Endothelial cell of umbilical vein (primary cell): ENCODE measurements around the gene CDH15. TPM values are rescaled to one million over a fixed set of nuclear protein-coding genes. Genes with fewer than 3 reads are reported as not detected.

Experiments used
- BruUV-seq: library from RNA; stranded (reverse); fragments of 400-500 nt; replicated peaks from 2 replicates; lab custom pipeline; 2021; lab: Mats Ljungman, UMichigan
- CTCF ChIA-PET: fragments of 300-600, 350-600 bp; sonication (Branson Sonifier 250); formaldehyde crosslinking; loops from one replicate; lab custom pipeline; 2021; ENCODE audit warnings: antibody characterized with exemption, inconsistent platforms; lab: Charles Lee
- POLR2A ChIA-PET: fragments of 300-600, 350-600 bp; sonication (Branson Sonifier 250); formaldehyde crosslinking; loops from one replicate; lab custom pipeline; 2021; ENCODE audit warnings: antibody characterized with exemption, inconsistent platforms; lab: Charles Lee
- DNase-seq: peaks from one replicate; pipeline ENCODE4 v3.0.0-alpha.2; 2011; ENCODE audit warnings: low read depth, low spot score
- FAIRE-seq: peaks from 2 replicates; lab custom pipeline; 2011; peaks lifted over from hg19 to GRCh38; lab: Jason Lieb, UNC
- H2AFZ ChIP-seq: 2 replicates; pipeline ENCODE4 v1.6.0; 2012; ENCODE audit warnings: low read depth, low read length, control low read depth, inconsistent platforms
- H3K27ac ChIP-seq: 2 replicates; pipeline ENCODE4 v1.5.1; 2011; ENCODE audit warnings: low read depth, mild to moderate bottlenecking, control low read depth, low read length, moderate library complexity; ENCODE audit not compliant: insufficient read depth
- H3K27me3 ChIP-seq, 2 experiments: 2 replicates each; pipeline versions ENCODE4 v1.6.0 to v1.6.1; 2011; ENCODE audit warnings: low read length in 2 of 2, mixed read lengths in 1 of 2; ENCODE audit not compliant: control insufficient read depth in 2 of 2, insufficient read depth in 2 of 2
- H3K36me3 ChIP-seq, 2 experiments: 2 replicates in 1 of 2; 3 replicates in 1 of 2; pipeline ENCODE4 v1.5.1; 2011; ENCODE audit warnings: low read length in 2 of 2, mild to moderate bottlenecking in 1 of 2, moderate library complexity in 1 of 2; ENCODE audit not compliant: control insufficient read depth in 2 of 2, insufficient read depth in 2 of 2; ENCODE audit errors: extremely low read depth in 1 of 2
- H3K4me1 ChIP-seq: 3 replicates; pipeline ENCODE4 v1.5.1; 2011; ENCODE audit warnings: mild to moderate bottlenecking, low read length; ENCODE audit not compliant: control insufficient read depth, insufficient read depth; ENCODE audit errors: extremely low read depth
- H3K4me2 ChIP-seq: 2 replicates; pipeline ENCODE4 v1.6.1; 2011; ENCODE audit warnings: low read length, control low read depth, mixed read lengths; ENCODE audit not compliant: insufficient read depth
- H3K4me3 ChIP-seq, 3 experiments: fragments of 200-600 bp in 1 of 3; sonication (generic), shearing (Covaris generic) in 1 of 3; replicated peaks in 1 of 3; 2 replicates each; pipeline ENCODE4 v1.5.1; 2011 to 2016; ENCODE audit warnings: control low read depth in 3 of 3, low read length in 3 of 3, mild to moderate bottlenecking in 2 of 3, inconsistent platforms in 1 of 3, low read depth in 1 of 3, moderate library complexity in 1 of 3; ENCODE audit not compliant: insufficient read depth in 1 of 3
- H3K79me2 ChIP-seq: 2 replicates; pipeline ENCODE4 v1.6.0; 2012; ENCODE audit warnings: low read length, inconsistent platforms; ENCODE audit not compliant: control insufficient read depth, insufficient read depth
- H3K9ac ChIP-seq: replicated peaks from 2 replicates; pipeline ENCODE3; 2011; ENCODE audit warnings: low read length, control low read depth; ENCODE audit not compliant: insufficient read depth; ENCODE audit errors: extremely low read depth
- H3K9me1 ChIP-seq: replicated peaks from 3 replicates; pipeline ENCODE4 v1.6.0; 2011; ENCODE audit warnings: mild to moderate bottlenecking, low read length; ENCODE audit not compliant: control insufficient read depth, insufficient read depth; ENCODE audit errors: extremely low read depth
- H3K9me3 ChIP-seq: replicated peaks from 2 replicates; pipeline ENCODE4 v1.5.1; 2012; ENCODE audit warnings: low read length, inconsistent platforms; ENCODE audit not compliant: control insufficient read depth, insufficient read depth
- H4K20me1 ChIP-seq: replicated peaks from 2 replicates; pipeline ENCODE3; 2011; ENCODE audit warnings: mild to moderate bottlenecking, low read length; ENCODE audit not compliant: control insufficient read depth, insufficient read depth; ENCODE audit errors: extremely low read depth
- CTCF ChIP-seq, 2 donors: IDR thresholded peaks; 1 replicate in 1 of 2; 2 replicates in 1 of 2; pipeline ENCODE4 v1.5.1; 2011; ENCODE audit warnings: low read length in 2 of 2, mild to moderate bottlenecking in 2 of 2, moderate library complexity in 2 of 2, control low read depth in 1 of 2, inconsistent platforms in 1 of 2, low read depth in 1 of 2; ENCODE audit not compliant: insufficient read depth in 1 of 2; ENCODE audit errors: extremely low read depth in 1 of 2
- EZH2 ChIP-seq: IDR thresholded peaks from 2 replicates; pipeline ENCODE4 v1.6.1; 2012; ENCODE audit warnings: borderline replicate concordance, low read depth, mild to moderate bottlenecking, moderate library complexity, low read length, inconsistent platforms; ENCODE audit not compliant: severe bottlenecking
- FOS ChIP-seq: IDR thresholded peaks from 2 replicates; pipeline ENCODE4 v1.6.1; 2011; ENCODE audit warnings: mild to moderate bottlenecking, low read length, moderate library complexity, borderline replicate concordance; ENCODE audit not compliant: insufficient read depth
- GATA2 ChIP-seq: IDR thresholded peaks from 2 replicates; pipeline ENCODE4 v1.7.0; 2011; ENCODE audit warnings: low read depth, mild to moderate bottlenecking, moderate library complexity, mixed read lengths, low read length; ENCODE audit not compliant: insufficient read length, insufficient read depth
- JUN ChIP-seq: IDR thresholded peaks from 2 replicates; pipeline ENCODE4 v1.6.1; 2011; ENCODE audit warnings: borderline replicate concordance, low read depth; ENCODE audit not compliant: insufficient read length, insufficient read depth
- POLR2A ChIP-seq: IDR thresholded peaks from 2 replicates; pipeline ENCODE4 v1.6.1; 2012; ENCODE audit warnings: low read depth, mild to moderate bottlenecking, control low read depth, low read length
- POLR2AphosphoS5 ChIP-seq: IDR thresholded peaks from 2 replicates; pipeline ENCODE4 v1.6.1; 2012; ENCODE audit warnings: low read depth, mild to moderate bottlenecking, control low read depth, low read length, moderate library complexity; ENCODE audit not compliant: insufficient read depth
- dilution Hi-C: fragments of 300-500 bp; cut with MboI; formaldehyde crosslinking; loops from one replicate; pipeline ENCODE4 v1.15.0; 2019; ENCODE audit warnings: low sequenced_read_pairs; ENCODE audit not compliant: extremely low pct_ligation_motif_present
- intact Hi-C: fragments of 100-400 bp; cut with micrococcal nuclease; formaldehyde crosslinking; loops from one replicate; pipeline ENCODE4 v1.10.0; 2022
- polyA plus RNA-seq, 4 experiments: library from polyadenylated mRNA; depleted of rRNA in 3 of 4; stranded (reverse) in 3 of 4; unstranded in 1 of 4; fragments of >200 nt; gene quantifications; 2 replicates each; pipeline versions ENCODE4 v1.2.1 to v1.2.3, GENCODE V29; 2011 to 2012; ENCODE audit warnings: missing spikeins in 1 of 4
- total RNA-seq: library from RNA; stranded (reverse); gene quantifications from 2 replicates; pipeline ENCODE4 v1.2.3, GENCODE V29; 2021

Gene CDH15
- total and polyA plus RNA-seq, 2 donors (not counting 3 experiments of a cell fraction or from before 2014, with no cell fraction given), result 0.44 TPM; not detected in 1

DNA sequence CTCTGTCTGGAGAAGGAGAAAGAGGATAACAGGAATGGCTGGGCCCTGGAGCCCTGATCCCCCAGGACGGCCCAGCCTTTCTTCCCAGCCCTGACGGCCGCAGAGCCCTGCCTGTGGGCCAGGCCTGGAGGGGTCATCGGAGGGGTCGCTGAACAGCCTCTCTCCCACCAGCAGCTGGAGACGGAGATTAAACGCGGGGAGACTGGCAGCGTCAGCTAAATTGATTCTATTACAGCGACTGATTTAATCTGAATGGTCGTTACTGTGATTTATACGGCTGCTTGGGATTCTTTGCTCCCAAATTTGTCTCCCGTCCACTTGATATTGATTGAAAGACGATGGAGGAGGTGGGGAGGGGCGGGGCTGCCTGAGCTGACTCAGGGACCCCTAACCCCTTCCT is 7.1 kb upstream of the CDH15 start:
- TF ChIP-seq POLR2A (no peak), JUN (no peak), GATA2 (no peak), FOS (no peak), POLR2AphosphoS5 (no peak), EZH2 (no peak), CTCF (IDR thresholded peaks at IDR 0.05; ENCODE audit: extremely low read depth in 1 of 2, insufficient read depth in 1 of 2, low read depth in 1 of 2, low read length in 2 of 2) (no peak)
- H2AFZ ChIP-seq, result no peak overlapping the region
- no peaks in the 10 kb centered on the region for H3K9me3 ChIP-seq
- dilution Hi-C loops, result no loop called here
- no peak for DNase-seq
- CTCF ChIA-PET, result interaction anchor here (0.7 to 1.8 kb wide), 4 partner anchors 9 to 427 kb away, joined by 3 to 8 read pairs (median 3); no protein-coding TSS in a partner anchor
- H3K9ac ChIP-seq, result no peak overlapping the region
- no peaks in the 10 kb centered on the region for H3K36me3 ChIP-seq
- H3K27me3 ChIP-seq, result no peaks in the 10 kb centered on the region
- H3K27ac ChIP-seq, result no peak overlapping the region
- no TSS peak for BruUV-seq
- H3K79me2 ChIP-seq, result no peaks in the 10 kb centered on the region
- POLR2A ChIA-PET, result no interaction called here
- no peak overlapping the region for H3K4me3 ChIP-seq
- no peaks in the 10 kb centered on the region for H3K9me1 ChIP-seq
- FAIRE-seq, result no peak
- no peak overlapping the region for H3K4me2 ChIP-seq
- H3K4me1 ChIP-seq, result no peaks in the 10 kb centered on the region
- H4K20me1 ChIP-seq, result no peaks in the 10 kb centered on the region
- intact Hi-C loops, result no loop called here
